ENCODE measurements around the gene MTARC2.
A peak's percentile ranks its signal among the peaks of the same experiment; 100 is the strongest.

The MTARC2 gene

GRCh38 chr1:220807726-220808125 lies 59.6 kb downstream of the MTARC2 start:
- no peak for DNase-seq

GRCh38 chr1:220808345-220809186 lies 60.4 kb downstream of the MTARC2 start:
- DNase-seq = no peak

- no peak for DNase-seq
These were observed 61.0 kb downstream of the MTARC2 start for GRCh38 chr1:220809187-220809550.

- no peak for DNase-seq
These were observed 61.6 kb downstream of the MTARC2 start for GRCh38 chr1:220809704-220810103.

- DNase-seq = peak; percentile 62
These were observed 62.1 kb downstream of the MTARC2 start for GRCh38 chr1:220810179-220810653.

GRCh38 chr1:220810963-220811362 lies 62.8 kb downstream of the MTARC2 start:
- no peak for DNase-seq

GRCh38 chr1:220811695-220812094 lies 63.6 kb downstream of the MTARC2 start:
- DNase-seq = no peak

GRCh38 chr1:220812308-220812707 lies 64.2 kb downstream of the MTARC2 start:
- no peak for DNase-seq

GRCh38 chr1:220813013-220813412 lies 64.9 kb downstream of the MTARC2 start:
- no peak for DNase-seq

GRCh38 chr1:220815409-220815808 lies 67.3 kb downstream of the MTARC2 start:
- no peak for DNase-seq

- no peak for DNase-seq
These were observed 69.8 kb downstream of the MTARC2 start for GRCh38 chr1:220817907-220818306.

- DNase-seq = no peak
These were observed 70.5 kb downstream of the MTARC2 start for GRCh38 chr1:220818421-220819173.

- no peak for DNase-seq
These were observed 71.4 kb downstream of the MTARC2 start for GRCh38 chr1:220819467-220820026.

GRCh38 chr1:220824031-220824989 lies 76.2 kb downstream of the MTARC2 start:
- DNase-seq = no peak

- no peak for DNase-seq
These were observed 77.9 kb downstream of the MTARC2 start for GRCh38 chr1:220825819-220826551.

- no peak for DNase-seq
These were observed 78.6 kb downstream of the MTARC2 start for GRCh38 chr1:220826729-220827128.

GRCh38 chr1:220827445-220828178 lies 79.5 kb downstream of the MTARC2 start:
- DNase-seq = no peak

- DNase-seq = no peak
These were observed 80.0 kb downstream of the MTARC2 start for GRCh38 chr1:220828179-220828490.

- DNase-seq = no peak
These were observed 80.9 kb downstream of the MTARC2 start for GRCh38 chr1:220828950-220829586.

- no peak for DNase-seq
These were observed 85.3 kb downstream of the MTARC2 start for GRCh38 chr1:220833436-220833835.
